EL (cell line): ENCODE results near the gene TRHDE.
"Not testable (repeated sequence)": the region's sequence is repeated elsewhere in the genome, so short reads cannot be mapped to it uniquely, and the experiment has no call there.

Experiments
- DNase-seq: peaks from one replicate; pipeline ENCODE4 v3.0.0-alpha.2; 2016

The TRHDE gene

GRCh38 chr12:72631926-72632685 is 359.9 kb downstream of the TRHDE start:
- no peak for DNase-seq

GRCh38 chr12:72642706-72643105 is 370.5 kb downstream of the TRHDE start:
- no peak for DNase-seq

DNA sequence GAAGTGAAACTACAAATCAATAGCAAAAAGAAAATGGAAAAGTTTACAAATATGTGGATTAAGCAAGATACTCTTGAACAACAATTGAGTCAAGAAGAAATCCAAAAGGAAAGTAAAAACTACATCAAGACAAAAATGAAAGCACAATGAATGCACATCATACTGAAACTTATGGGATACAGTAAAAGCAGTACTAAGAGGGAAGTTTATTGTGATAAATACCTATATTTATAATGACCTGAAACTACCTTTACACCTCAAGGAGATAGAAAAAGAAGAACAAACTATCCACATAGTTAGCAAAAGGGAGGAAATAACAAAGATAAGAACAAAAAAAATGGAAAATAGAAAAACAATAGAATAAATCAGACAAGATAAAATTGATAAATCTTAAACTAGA is 375.0 kb downstream of the TRHDE start:
- DNase-seq = no peak

DNA sequence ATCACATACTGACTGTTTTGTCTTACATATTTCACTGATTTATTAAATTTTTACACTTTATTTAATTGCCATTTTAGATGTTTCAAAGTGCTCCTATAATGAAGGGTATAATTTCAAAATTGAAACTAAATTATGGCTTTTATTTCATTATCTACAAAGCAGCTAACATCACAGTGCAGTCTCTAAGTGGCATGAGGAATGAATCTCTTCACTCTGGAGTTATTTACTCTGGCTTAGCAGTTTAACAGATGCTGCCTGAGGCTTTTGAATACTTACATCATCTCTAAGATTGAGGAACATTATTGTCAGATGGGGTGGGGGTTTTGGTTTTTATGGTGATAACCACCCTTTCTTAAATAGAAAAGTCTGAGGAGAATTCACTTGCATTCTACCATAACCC is 386.4 kb downstream of the TRHDE start:
- no peak for DNase-seq

DNA sequence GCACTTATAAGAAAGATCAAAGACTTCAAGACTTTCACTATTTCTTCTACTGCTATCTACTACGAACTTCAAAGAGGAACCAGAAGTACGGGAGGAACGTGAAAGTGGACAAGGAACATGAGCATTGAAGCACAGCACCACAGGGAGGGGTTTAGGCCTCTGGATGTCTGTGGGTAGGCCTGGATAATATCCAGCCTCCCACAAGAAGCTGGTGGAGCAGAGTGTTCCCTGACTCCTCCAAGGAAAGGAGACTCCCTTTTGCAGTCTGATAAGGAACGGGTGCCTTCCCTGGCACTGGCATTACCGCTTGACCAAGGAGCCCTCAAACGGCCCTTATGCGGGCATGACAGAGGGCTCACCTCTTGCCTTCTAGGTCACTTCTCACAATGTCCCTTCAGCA is 388.0 kb downstream of the TRHDE start:
- not testable (repeated sequence) for DNase-seq

GRCh38 chr12:72673853-72674252 is 401.7 kb downstream of the TRHDE start:
- no peak for DNase-seq

DNA sequence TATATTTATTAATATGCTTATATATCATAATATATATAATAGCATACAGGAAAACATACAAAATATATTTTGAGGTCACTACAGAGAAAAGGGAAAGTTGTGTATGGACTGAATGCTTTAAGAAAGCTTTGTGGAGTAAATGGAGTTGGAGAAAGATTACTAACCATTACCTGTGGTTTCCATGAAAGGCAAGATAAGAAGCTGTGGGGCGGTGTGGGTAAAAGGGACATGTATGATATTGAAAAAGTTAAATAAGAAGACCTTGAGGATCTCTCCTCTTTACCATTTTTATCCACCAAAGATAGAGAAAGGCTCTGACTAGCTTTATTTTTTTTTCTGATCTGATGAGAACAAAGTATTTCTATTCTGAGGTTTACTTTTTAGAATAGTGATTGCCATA is 404.4 kb downstream of the TRHDE start:
- no peak for DNase-seq

DNA sequence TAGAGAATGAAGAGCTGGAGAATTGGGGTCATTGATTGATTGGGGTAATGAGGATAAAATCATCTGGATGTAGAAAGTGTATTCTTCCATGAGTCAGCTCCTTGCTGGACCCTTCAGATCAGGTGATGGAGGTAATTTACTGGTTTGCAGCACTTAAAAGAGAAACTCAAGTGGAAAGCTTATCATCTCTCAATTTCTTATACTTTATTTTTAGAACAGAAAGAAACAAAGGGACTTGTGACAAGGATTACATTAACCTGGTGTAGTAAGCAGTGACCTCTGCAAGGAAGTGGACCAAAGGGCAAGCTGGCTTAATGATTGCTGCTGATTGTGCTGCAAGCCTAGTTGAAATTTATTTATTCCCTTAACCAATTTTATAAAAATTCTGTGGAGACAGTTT is 405.0 kb downstream of the TRHDE start:
- no peak for DNase-seq

GRCh38 chr12:72677846-72678245 is 405.7 kb downstream of the TRHDE start:
- DNase-seq = no peak

- no peak for DNase-seq
These were observed 407.1 kb downstream of the TRHDE start for GRCh38 chr12:72679147-72679757.

- no peak for DNase-seq
These were observed 408.9 kb downstream of the TRHDE start for GRCh38 chr12:72681028-72681427.

- DNase-seq = no peak
These were observed 412.3 kb downstream of the TRHDE start for GRCh38 chr12:72684491-72684890.

DNA sequence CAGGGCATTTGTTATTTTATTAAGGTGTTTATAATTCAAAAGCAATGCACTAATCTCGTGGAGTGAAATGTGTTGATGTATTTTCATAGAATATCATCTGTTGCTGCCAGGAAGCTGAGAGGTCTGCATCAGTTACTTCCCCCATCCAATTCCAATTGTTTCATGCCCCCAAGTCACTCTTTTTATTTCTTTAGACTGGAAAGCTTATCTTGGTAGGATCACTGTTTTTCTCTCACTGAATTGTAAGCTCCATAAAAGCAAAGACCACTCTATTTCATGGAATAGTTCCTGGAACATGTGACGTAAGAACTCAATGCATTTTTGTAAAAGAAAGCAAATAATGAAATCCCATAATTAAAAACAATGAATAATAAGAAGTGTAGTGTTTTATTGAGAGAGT is 420.2 kb downstream of the TRHDE start:
- no peak for DNase-seq

- no peak for DNase-seq
These were observed 422.0 kb downstream of the TRHDE start for GRCh38 chr12:72694193-72694592.

- DNase-seq = peak; percentile 3
These were observed 427.2 kb downstream of the TRHDE start for GRCh38 chr12:72699362-72699761.

DNA sequence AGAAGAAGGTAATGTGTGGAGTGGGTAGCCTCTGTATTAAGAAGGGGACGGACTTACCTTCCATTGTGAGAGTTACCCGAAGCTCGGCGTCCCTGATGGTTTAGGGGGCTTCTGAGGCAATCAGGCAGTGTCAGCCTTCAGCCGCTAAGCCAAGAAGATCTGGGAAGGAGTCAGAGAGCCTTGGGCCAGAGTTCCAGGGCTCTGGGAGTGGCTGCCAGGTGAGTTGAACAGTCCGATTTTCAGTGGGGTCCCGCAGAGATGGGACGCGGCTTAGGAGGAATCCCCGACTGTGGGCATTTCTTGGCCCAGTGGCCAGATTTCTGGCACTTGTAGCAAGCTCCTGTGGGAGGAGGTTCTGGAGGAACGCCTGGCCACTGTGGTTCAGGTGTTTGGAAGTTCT is 439.9 kb downstream of the TRHDE start:
- DNase-seq = not testable (repeated sequence)

DNA sequence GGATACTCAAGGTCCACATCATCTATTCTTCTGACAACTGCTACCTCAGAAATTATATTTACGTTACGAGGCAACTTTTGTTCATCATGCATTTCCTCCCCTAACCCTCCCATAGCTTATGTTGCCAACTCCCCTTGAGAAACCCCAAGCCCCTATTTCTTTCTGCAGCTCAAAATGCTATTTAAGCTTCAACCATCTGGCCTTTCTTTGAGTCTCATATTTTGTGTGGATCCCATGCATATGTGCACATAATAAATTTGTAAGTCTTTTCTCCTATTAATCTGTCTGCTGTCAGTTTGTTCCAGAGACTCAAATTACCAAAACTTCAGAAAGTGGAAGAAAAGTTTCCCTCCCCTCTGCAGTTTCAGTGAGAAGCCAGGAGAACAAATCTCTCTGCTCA is 444.1 kb downstream of the TRHDE start:
- no peak for DNase-seq

- no peak for DNase-seq
These were observed 444.9 kb downstream of the TRHDE start for GRCh38 chr12:72717036-72717435.
